Prostate gland (tissue), 2 donors: ENCODE measurements around the gene MRPS9. TPM values are rescaled to one million over a fixed set of nuclear protein-coding genes. Genes with fewer than 3 reads are reported as not detected.

Experiments used
- DNase-seq: peaks from one replicate; pipeline ENCODE4 v3.0.0-alpha.2; 2019; ENCODE audit warnings: low spot score
- H3K27ac ChIP-seq, 2 donors: fragments of 200-600 bp; sonication (generic); 2 replicates each; pipeline ENCODE4 v1.5.1; 2017 to 2019
- H3K27me3 ChIP-seq: fragments of 200-600 bp; sonication (generic); replicated peaks from 2 replicates; pipeline ENCODE4 v1.5.1; 2019; ENCODE audit not compliant: insufficient read depth
- H3K36me3 ChIP-seq, 2 donors: fragments of 200-600 bp; sonication (generic); 1 replicate in 1 of 2; 2 replicates in 1 of 2; pipeline versions ENCODE4 v1.5.1 to v1.8.1; 2017 to 2019
- H3K4me1 ChIP-seq: fragments of 200-600 bp; sonication (generic); replicated peaks from 2 replicates; pipeline ENCODE4 v1.5.1; 2019
- H3K4me3 ChIP-seq, 2 donors: fragments of 200-600 bp; sonication (generic); 2 replicates each; pipeline ENCODE4 v1.5.1; 2017 to 2019
- H3K9me3 ChIP-seq: fragments of 200-600 bp; sonication (generic); 2 replicates; pipeline ENCODE4 v1.5.1; 2017
- CTCF ChIP-seq, 4 experiments: fragments of 200-600 bp in 2 of 4; fragments of 450-650 bp in 2 of 4; sonication (generic) in 2 of 4; IDR thresholded peaks; 1 replicate in 3 of 4; 2 replicates in 1 of 4; pipeline ENCODE4 v1.5.1; 2016 to 2019; ENCODE audit warnings: antibody characterized with exemption in 4 of 4, mild to moderate bottlenecking in 2 of 4, moderate library complexity in 2 of 4
- POLR2A ChIP-seq: fragments of 450-650 bp; IDR thresholded peaks from one replicate; pipeline ENCODE4 v1.6.1; 2016; ENCODE audit warnings: antibody characterized with exemption, mild to moderate bottlenecking
- POLR2AphosphoS5 ChIP-seq: sonication (generic); formaldehyde crosslinking; IDR thresholded peaks from one replicate; pipeline ENCODE4 v1.6.1; 2017; ENCODE audit warnings: antibody characterized with exemption
- WGBS: methylation state at CpG from one replicate; pipeline ENCODE4 v1.1.5; 2018; 5-methylcytosine and 5-hydroxymethylcytosine counted together
- intact Hi-C: fragments of 100-400 bp; cut with DNase I; formaldehyde crosslinking; loops from one replicate; pipeline ENCODE4 v1.14.2; 2022
- total RNA-seq, 2 donors: library from RNA; depleted of rRNA; stranded (reverse); fragments of >200 nt; gene quantifications; one replicate each; pipeline ENCODE4 v1.1.0, GENCODE V29; 2016

Gene MRPS9
- total RNA-seq, 2 donors from 2014 or later = 18.1 to 24.9 TPM

GRCh38 chr2:105068387-105068786 lies 30.5 kb downstream of the MRPS9 start:
- H3K4me1 ChIP-seq = no peaks in the 10 kb centered on the region
- DNase-seq = no peak
- no peaks in the 10 kb centered on the region for H3K36me3 ChIP-seq
- H3K9me3 ChIP-seq = no peaks in the 10 kb centered on the region
- no peaks in the 10 kb centered on the region for H3K27me3 ChIP-seq
- TF ChIP-seq POLR2AphosphoS5 (no peak), CTCF (IDR thresholded peaks at IDR 0.05) (no peak), POLR2A (no peak)
- no peak overlapping the region for H3K4me3 ChIP-seq
- intact Hi-C loops = no loop called here
- H3K27ac ChIP-seq = no peak overlapping the region
- 87% methylated on average over 1 of the region's 1 CpG for WGBS

DNA sequence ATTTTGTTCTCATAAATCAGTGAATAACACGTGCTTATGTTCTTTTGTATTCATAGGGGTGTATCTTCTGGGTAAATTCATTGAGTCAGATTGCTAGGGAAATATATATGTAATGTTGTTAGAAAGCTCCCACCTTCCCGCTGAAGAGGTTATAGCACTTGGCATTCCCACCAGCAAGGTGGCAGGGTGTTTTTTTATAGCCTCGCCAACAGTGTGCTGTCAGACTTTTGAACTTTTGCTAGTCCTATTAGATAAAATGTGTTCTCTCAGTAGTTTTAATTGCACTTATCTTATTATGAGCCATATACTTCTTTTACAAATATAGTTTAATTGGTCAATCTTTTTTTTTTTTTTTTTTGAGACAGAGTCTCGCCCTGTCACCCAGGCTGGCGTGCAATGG lies 31.0 kb downstream of the MRPS9 start:
- TF ChIP-seq CTCF (IDR thresholded peaks at IDR 0.05) = no peak
- no peak for TF ChIP-seq POLR2AphosphoS5
- no peak for TF ChIP-seq POLR2A
- Histone ChIP-seq H3K36me3 (no peaks in the 10 kb centered on the region), H3K27ac (no peak overlapping the region), H3K4me3 (no peak overlapping the region), H3K4me1 (no peaks in the 10 kb centered on the region), H3K27me3 (no peaks in the 10 kb centered on the region), H3K9me3 (no peaks in the 10 kb centered on the region)
- no peak for DNase-seq
- intact Hi-C loops = no loop called here
- WGBS = 95% methylated on average over 5 of the region's 5 CpGs

DNA sequence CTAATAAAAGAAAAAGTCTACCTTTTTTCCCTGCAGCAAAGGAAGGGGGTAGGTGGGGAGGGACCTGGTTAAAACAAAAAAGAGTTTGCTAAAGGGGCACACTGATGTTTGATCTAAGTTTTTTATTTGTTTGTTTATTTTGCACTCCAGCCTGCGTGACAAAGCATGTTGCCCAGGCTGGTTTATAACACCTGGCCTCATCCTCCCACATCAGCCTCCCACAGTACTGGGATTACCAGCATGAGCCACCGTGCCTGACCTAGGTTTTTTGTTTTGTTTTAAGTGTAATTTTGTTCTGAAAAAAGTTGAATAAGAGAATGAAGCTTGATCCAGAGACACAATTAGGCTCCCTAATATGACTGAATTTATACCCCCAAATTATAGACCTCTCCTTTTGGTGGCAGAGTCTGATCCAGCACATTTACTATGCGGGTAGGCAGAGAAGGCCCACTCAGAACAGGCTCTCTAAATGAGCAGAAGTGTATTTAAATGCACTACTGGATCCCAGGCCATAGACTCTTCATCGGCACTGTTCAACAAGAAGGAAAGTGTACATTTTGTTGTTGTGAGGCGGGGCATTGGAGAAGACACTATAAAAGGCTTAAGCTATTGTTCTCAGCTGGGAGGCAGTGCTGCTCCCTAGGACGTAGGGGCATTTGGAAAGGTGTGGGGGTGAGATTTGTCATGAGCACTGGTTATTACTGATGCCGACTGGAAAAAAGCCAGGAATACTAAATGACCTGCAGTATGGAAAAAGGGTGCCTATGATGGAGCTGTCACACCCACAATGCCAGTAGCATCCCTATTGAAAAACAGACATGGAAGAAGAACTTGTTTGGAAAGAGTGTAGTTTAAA lies 32.4 kb downstream of the MRPS9 start:
- Histone ChIP-seq H3K4me3 (no peak overlapping the region), H3K27me3 (no peaks in the 10 kb centered on the region), H3K4me1 (no peaks in the 10 kb centered on the region), H3K9me3 (no peaks in the 10 kb centered on the region), H3K36me3 (no peaks in the 10 kb centered on the region), H3K27ac (no peak overlapping the region)
- no peak for DNase-seq
- intact Hi-C loops = no loop called here
- 82% methylated on average over 7 of the region's 7 CpGs for WGBS
- TF ChIP-seq POLR2A (no peak), POLR2AphosphoS5 (no peak), CTCF (IDR thresholded peaks at IDR 0.05) (no peak)

- Histone ChIP-seq H3K27me3 (no peaks in the 10 kb centered on the region), H3K4me3 (no peak overlapping the region), H3K4me1 (no peaks in the 10 kb centered on the region), H3K9me3 (no peaks in the 10 kb centered on the region), H3K36me3 (no peaks in the 10 kb centered on the region), H3K27ac (no peak overlapping the region)
- no peak for TF ChIP-seq POLR2AphosphoS5
- TF ChIP-seq CTCF (IDR thresholded peaks at IDR 0.05) = no peak
- no peak for TF ChIP-seq POLR2A
- WGBS = 95% methylated on average over 4 of the region's 4 CpGs
- intact Hi-C loops = no loop called here
- no peak for DNase-seq
Observed at GRCh38 chr2:105071379-105071778, 33.5 kb downstream of the MRPS9 start.

GRCh38 chr2:105072039-105072438 lies 34.2 kb downstream of the MRPS9 start:
- Histone ChIP-seq H3K4me3 (no peak overlapping the region), H3K27me3 (no peaks in the 10 kb centered on the region), H3K9me3 (no peaks in the 10 kb centered on the region), H3K4me1 (no peaks in the 10 kb centered on the region), H3K36me3 (no peaks in the 10 kb centered on the region), H3K27ac (no peak overlapping the region)
- TF ChIP-seq POLR2AphosphoS5 (no peak), POLR2A (no peak), CTCF (IDR thresholded peaks at IDR 0.05) (no peak)
- intact Hi-C loops = no loop called here
- DNase-seq = no peak
- WGBS = 94% methylated on average over 2 of the region's 2 CpGs
